CD14-positive monocyte (primary cell): ENCODE measurements around the gene PLAU. TPM values are rescaled to one million over a fixed set of nuclear protein-coding genes. Genes with fewer than 3 reads are reported as not detected.

Source experiments
- DNase-seq, 3 donors: peaks; one replicate each; pipeline ENCODE4 v3.0.0-alpha.2; 2011 to 2022
- H2AFZ ChIP-seq: 2 replicates; pipeline ENCODE4 v1.6.0; 2012; ENCODE audit warnings: mild to moderate bottlenecking, low read depth, low read length, inconsistent platforms; ENCODE audit not compliant: insufficient read depth, poor library complexity, severe bottlenecking
- H3K27ac ChIP-seq, 2 donors: 1 replicate in 1 of 2; 2 replicates in 1 of 2; pipeline ENCODE4 v1.5.1; 2012 to 2013; ENCODE audit warnings: low read length in 2 of 2, control low read depth in 1 of 2, inconsistent platforms in 1 of 2, low read depth in 1 of 2, mild to moderate bottlenecking in 1 of 2
- H3K27me3 ChIP-seq, 2 donors: one replicate each; pipeline versions ENCODE4 v1.6.0 to v1.6.1; 2011 to 2013; ENCODE audit warnings: low read length in 2 of 2; ENCODE audit not compliant: control insufficient read depth in 2 of 2, insufficient read depth in 2 of 2
- H3K36me3 ChIP-seq, 2 donors: replicated peaks in 1 of 2; 1 replicate in 1 of 2; 2 replicates in 1 of 2; pipeline versions ENCODE4 v1.5.1 to v1.6.1; 2012 to 2013; ENCODE audit warnings: low read length in 2 of 2, control low read depth in 1 of 2, inconsistent platforms in 1 of 2, mild to moderate bottlenecking in 1 of 2; ENCODE audit not compliant: insufficient read depth in 2 of 2, control insufficient read depth in 1 of 2
- H3K4me1 ChIP-seq, 2 donors: 1 replicate in 1 of 2; 2 replicates in 1 of 2; pipeline versions ENCODE4 v1.5.1 to v1.6.1; 2012 to 2013; ENCODE audit warnings: low read length in 2 of 2, control low read depth in 1 of 2, inconsistent platforms in 1 of 2, mild to moderate bottlenecking in 1 of 2, moderate library complexity in 1 of 2; ENCODE audit not compliant: insufficient read depth in 2 of 2, control insufficient read depth in 1 of 2
- H3K4me2 ChIP-seq: replicated peaks from 2 replicates; pipeline ENCODE3; 2012; ENCODE audit warnings: low read length, moderate library complexity, mild to moderate bottlenecking; ENCODE audit not compliant: poor library complexity, severe bottlenecking; ENCODE audit errors: extremely low read depth
- H3K4me3 ChIP-seq, 3 experiments: fragments of 200-600 bp in 1 of 3; sonication (generic) in 1 of 3; replicated peaks in 1 of 3; 1 replicate in 2 of 3; 2 replicates in 1 of 3; pipeline ENCODE4 v1.5.1; 2011 to 2013; ENCODE audit warnings: low read length in 3 of 3, mild to moderate bottlenecking in 3 of 3, control low read depth in 2 of 3, low read depth in 2 of 3, inconsistent platforms in 1 of 3, moderate library complexity in 1 of 3
- H3K79me2 ChIP-seq: 2 replicates; pipeline ENCODE4 v1.6.0; 2012; ENCODE audit warnings: mild to moderate bottlenecking, control low read depth, inconsistent platforms, low read length, moderate library complexity; ENCODE audit not compliant: insufficient read depth
- H3K9ac ChIP-seq: 2 replicates; pipeline ENCODE4 v1.6.0; 2017; ENCODE audit warnings: low read length, mild to moderate bottlenecking; ENCODE audit not compliant: insufficient read depth, poor library complexity, severe bottlenecking
- H3K9me3 ChIP-seq, 2 donors: replicated peaks in 1 of 2; 1 replicate in 1 of 2; 2 replicates in 1 of 2; pipeline versions ENCODE4 v1.5.1 to v1.6.1; 2012 to 2013; ENCODE audit warnings: low read length in 2 of 2, control low read depth in 1 of 2; ENCODE audit not compliant: control insufficient read depth in 1 of 2, insufficient read depth in 1 of 2
- H4K20me1 ChIP-seq: 2 replicates; pipeline ENCODE4 v1.6.0; 2012; ENCODE audit warnings: mild to moderate bottlenecking, low read length, control low read depth, moderate library complexity; ENCODE audit not compliant: insufficient read depth
- H3K27ac Mint-ChIP-seq, 7 donors: one replicate each; pipeline ENCODE4 v1.8.0; 2020; ENCODE audit warnings: mild to moderate bottlenecking in 7 of 7, mixed read lengths in 7 of 7, moderate library complexity in 6 of 7, inconsistent platforms in 2 of 7
- H3K27me3 Mint-ChIP-seq, 3 donors: one replicate each; pipeline ENCODE4 v1.8.0; 2021 to 2022; ENCODE audit warnings: low read depth in 3 of 3, mild to moderate bottlenecking in 3 of 3, mixed read lengths in 3 of 3, moderate library complexity in 3 of 3, inconsistent platforms in 1 of 3
- H3K36me3 Mint-ChIP-seq, 2 donors: one replicate each; pipeline ENCODE4 v1.8.0; 2020; ENCODE audit warnings: mixed read lengths in 2 of 2, inconsistent platforms in 1 of 2, mild to moderate bottlenecking in 1 of 2
- H3K4me1 Mint-ChIP-seq: one replicate; pipeline ENCODE4 v1.8.0; 2020; ENCODE audit warnings: mild to moderate bottlenecking, mixed read lengths
- H3K4me3 Mint-ChIP-seq, 2 donors: one replicate each; pipeline ENCODE4 v1.8.0; 2020; ENCODE audit warnings: mild to moderate bottlenecking in 2 of 2, mixed read lengths in 2 of 2, moderate library complexity in 1 of 2
- H3K9me3 Mint-ChIP-seq, 7 donors: one replicate each; pipeline ENCODE4 v1.8.0; 2020 to 2022; ENCODE audit warnings: mixed read lengths in 7 of 7, mild to moderate bottlenecking in 6 of 7, moderate library complexity in 6 of 7, inconsistent platforms in 2 of 7
- WGBS: methylation state at CpG from one replicate; pipeline ENCODE4 v1.1.5; 2013; ENCODE audit warnings: missing lambda C conversion rate; ENCODE audit not compliant: insufficient coverage; 5-methylcytosine and 5-hydroxymethylcytosine counted together
- intact Hi-C, 2 donors: fragments of 100-400 bp; cut with micrococcal nuclease; formaldehyde crosslinking; loops; one replicate each; pipeline versions ENCODE4 v1.15.0 to v1.15.1; 2023
- polyA plus RNA-seq, 3 donors: library from polyadenylated mRNA; depleted of rRNA in 1 of 3; unstranded in 2 of 3; stranded (reverse) in 1 of 3; fragments of 300-500 nt in 2 of 3; fragments of >200 nt in 1 of 3; fragmentation: Illumina TruSeq in 2 of 3; gene quantifications; 1 replicate in 2 of 3; 2 replicates in 1 of 3; pipeline ENCODE4 v1.2.3, GENCODE V29; 2012 to 2021
- TF ChIP-seq, protein P1 (sequence below): fragments of 200-600 bp; IDR thresholded peaks from one replicate; pipeline ENCODE4 v1.8.0; 2022; ENCODE audit warnings: antibody characterized with exemption, mild to moderate bottlenecking

PLAU gene
- polyA plus RNA-seq, 3 donors, result 0.16 to 1.5 (median 0.43) TPM

DNA sequence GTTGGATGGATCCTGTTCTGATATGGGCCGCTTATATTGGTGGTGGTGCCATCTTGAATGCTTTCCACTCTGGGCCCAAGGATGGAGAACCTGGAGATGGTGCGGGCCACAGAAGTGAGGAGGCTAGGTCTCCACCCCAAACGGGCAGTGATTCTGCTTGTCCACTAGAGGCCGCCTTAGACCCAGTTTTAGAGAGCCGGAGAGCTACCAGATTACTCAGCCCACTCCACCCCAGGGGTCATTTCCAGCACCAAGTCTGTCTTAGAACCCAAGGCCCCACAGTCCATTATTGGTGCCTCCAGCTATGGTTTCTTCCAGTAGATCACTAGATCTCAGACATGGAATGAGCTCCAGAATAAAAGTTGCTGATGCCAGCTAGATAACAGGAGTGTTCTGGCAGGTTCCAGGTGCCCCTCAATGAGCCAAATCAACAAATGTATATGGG is 24.8 kb upstream of the PLAU start:
- peaks cover 19 to 25% of the 10 kb centered on the region in 2 donors for H3K4me1 ChIP-seq
- DNase-seq, result peak; percentile 73 to 85 (median 81)
- H3K79me2 ChIP-seq, result no peaks in the 10 kb centered on the region
- 0% methylated on average over 1 of the region's 5 CpGs for WGBS
- Mint-ChIP-seq H3K36me3 (no peaks in the 10 kb centered on the region), H3K27ac (peak overlapping the region in 2 of 7 donors; percentile 20 to 33), H3K9me3 (peaks cover 0 to 3% (median 0%) of the 10 kb centered on the region in 7 donors), H3K4me1 (peaks cover 21% of the 10 kb centered on the region), H3K4me3 (no peak overlapping the region), H3K27me3 (peaks cover 0 to 2% (median 2%) of the 10 kb centered on the region in 3 donors)
- H3K27me3 ChIP-seq, result no peaks in the 10 kb centered on the region
- no peaks in the 10 kb centered on the region for H3K9me3 ChIP-seq
- no peaks in the 10 kb centered on the region for H4K20me1 ChIP-seq
- TF ChIP-seq, protein P1, sequence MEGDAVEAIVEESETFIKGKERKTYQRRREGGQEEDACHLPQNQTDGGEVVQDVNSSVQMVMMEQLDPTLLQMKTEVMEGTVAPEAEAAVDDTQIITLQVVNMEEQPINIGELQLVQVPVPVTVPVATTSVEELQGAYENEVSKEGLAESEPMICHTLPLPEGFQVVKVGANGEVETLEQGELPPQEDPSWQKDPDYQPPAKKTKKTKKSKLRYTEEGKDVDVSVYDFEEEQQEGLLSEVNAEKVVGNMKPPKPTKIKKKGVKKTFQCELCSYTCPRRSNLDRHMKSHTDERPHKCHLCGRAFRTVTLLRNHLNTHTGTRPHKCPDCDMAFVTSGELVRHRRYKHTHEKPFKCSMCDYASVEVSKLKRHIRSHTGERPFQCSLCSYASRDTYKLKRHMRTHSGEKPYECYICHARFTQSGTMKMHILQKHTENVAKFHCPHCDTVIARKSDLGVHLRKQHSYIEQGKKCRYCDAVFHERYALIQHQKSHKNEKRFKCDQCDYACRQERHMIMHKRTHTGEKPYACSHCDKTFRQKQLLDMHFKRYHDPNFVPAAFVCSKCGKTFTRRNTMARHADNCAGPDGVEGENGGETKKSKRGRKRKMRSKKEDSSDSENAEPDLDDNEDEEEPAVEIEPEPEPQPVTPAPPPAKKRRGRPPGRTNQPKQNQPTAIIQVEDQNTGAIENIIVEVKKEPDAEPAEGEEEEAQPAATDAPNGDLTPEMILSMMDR, result peak; percentile 78
- H3K36me3 ChIP-seq, result no peaks in the 10 kb centered on the region
- no peak overlapping the region for H3K27ac ChIP-seq
- no peak overlapping the region for H3K4me2 ChIP-seq
- H3K4me3 ChIP-seq, result no peak overlapping the region
- no peak overlapping the region for H2AFZ ChIP-seq
- H3K9ac ChIP-seq, result no peak overlapping the region
- intact Hi-C loops, result loop anchor here in 1 of 2 donors (2.0 kb wide), 1 partner anchor 55 kb away; no protein-coding TSS in a partner anchor

DNA sequence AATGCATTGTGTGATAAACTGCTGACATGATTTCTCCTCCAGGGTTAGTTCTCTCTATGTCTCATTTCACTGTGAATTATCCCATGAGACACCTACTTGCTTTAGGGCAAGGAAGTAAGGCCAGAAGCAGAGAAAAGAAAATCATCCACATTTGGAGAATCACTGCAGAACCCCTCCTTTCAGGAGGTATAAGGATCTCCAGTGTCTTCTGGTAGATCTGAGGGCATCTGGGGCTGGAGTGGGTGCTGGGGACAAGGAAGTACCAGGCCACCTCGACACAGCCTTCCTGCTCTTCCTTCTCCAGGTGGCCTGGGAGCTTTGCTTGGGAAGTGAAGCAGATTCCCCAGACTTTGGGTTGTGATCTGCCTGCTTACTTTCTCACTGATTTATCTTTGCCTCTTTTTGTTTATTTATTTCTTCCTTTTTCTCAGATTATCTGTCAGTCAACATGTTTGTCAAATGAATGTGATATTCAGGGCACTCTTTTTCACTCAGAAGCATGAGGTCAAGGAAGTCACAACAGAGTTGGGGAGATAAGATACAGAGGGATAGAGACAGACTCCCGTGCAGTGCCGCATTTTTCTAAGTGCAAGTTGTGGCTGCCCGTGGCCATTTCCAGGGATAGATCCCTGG is 24.2 kb upstream of the PLAU start:
- Histone ChIP-seq H3K27ac (no peak overlapping the region), H3K4me1 (peaks cover 19 to 25% of the 10 kb centered on the region in 2 donors), H3K9me3 (no peaks in the 10 kb centered on the region), H4K20me1 (no peaks in the 10 kb centered on the region), H3K9ac (no peak overlapping the region), H3K79me2 (no peaks in the 10 kb centered on the region), H3K27me3 (no peaks in the 10 kb centered on the region), H3K4me2 (no peak overlapping the region), H3K36me3 (no peaks in the 10 kb centered on the region), H3K4me3 (no peak overlapping the region), H2AFZ (no peak overlapping the region)
- TF ChIP-seq, protein P1, result no peak
- intact Hi-C loops, result loop anchor here in 1 of 2 donors (2.0 kb wide), 1 partner anchor 54 kb away; no protein-coding TSS in a partner anchor
- Mint-ChIP-seq H3K36me3 (no peaks in the 10 kb centered on the region), H3K4me1 (peaks cover 21% of the 10 kb centered on the region), H3K9me3 (peaks cover 0 to 3% (median 0%) of the 10 kb centered on the region in 7 donors), H3K4me3 (peak overlapping the region in 1 of 2 donors; percentile 42), H3K27me3 (peaks cover 0 to 2% (median 2%) of the 10 kb centered on the region in 3 donors), H3K27ac (peak overlapping the region in 2 of 7 donors; percentile 10 to 46)
- DNase-seq, result no peak
- WGBS, result no CpG with 5 or more reads among the region's 4 CpGs
